HEK293 (cell line): ENCODE data around the gene CYP11A1.

ENCODE experiments used
- EGR2 ChIP-seq: fragments of 450-650 bp; formaldehyde crosslinking; IDR thresholded peaks from 2 replicates; pipeline ENCODE4 v1.5.1; 2016; ENCODE audit warnings: low read depth, missing biosample characterization, missing genetic modification characterization
- PBX3 ChIP-seq: sonication (generic); formaldehyde crosslinking; IDR thresholded peaks from 2 replicates; pipeline ENCODE4 v1.8.1; 2022; ENCODE audit warnings: mild to moderate bottlenecking, moderate library complexity, missing genetic modification reagents
- PRDM6 ChIP-seq: fragments of 450-650 bp; formaldehyde crosslinking; IDR thresholded peaks from 2 replicates; pipeline ENCODE4 v1.5.1; 2017; ENCODE audit warnings: missing biosample characterization, missing genetic modification characterization
- REPIN1 ChIP-seq: fragments of 450-650 bp; formaldehyde crosslinking; IDR thresholded peaks from 2 replicates; pipeline ENCODE4 v1.5.1; 2017; ENCODE audit warnings: missing biosample characterization, missing genetic modification characterization, low read depth
- REST ChIP-seq: fragments of 450-650 bp; formaldehyde crosslinking; IDR thresholded peaks from 2 replicates; pipeline ENCODE4 v1.5.1; 2016; ENCODE audit warnings: missing biosample characterization, missing genetic modification characterization
- SETDB1 ChIP-seq: IDR thresholded peaks from one replicate; pipeline ENCODE4 v1.6.1; 2017; ENCODE audit warnings: mild to moderate bottlenecking, low read length, moderate library complexity, mixed read lengths; ENCODE audit not compliant: insufficient read length
- WT1 ChIP-seq: fragments of 450-650 bp; formaldehyde crosslinking; IDR thresholded peaks from 2 replicates; pipeline ENCODE4 v1.5.1; 2016; ENCODE audit warnings: missing biosample characterization, missing genetic modification characterization
- ZFP3 ChIP-seq: fragments of 450-650 bp; formaldehyde crosslinking; IDR thresholded peaks from 2 replicates; pipeline ENCODE4 v1.5.1; 2016; ENCODE audit warnings: low read depth, missing biosample characterization, missing genetic modification characterization
- ZNF133 ChIP-seq: fragments of 450-650 bp; formaldehyde crosslinking; IDR thresholded peaks from 2 replicates; pipeline ENCODE4 v1.5.1; 2016; ENCODE audit warnings: missing biosample characterization, missing genetic modification characterization
- ZNF416 ChIP-seq: fragments of 450-650 bp; formaldehyde crosslinking; IDR thresholded peaks from 2 replicates; pipeline ENCODE4 v1.5.1; 2016; ENCODE audit warnings: missing biosample characterization, missing genetic modification characterization
- ZNF518A ChIP-seq: fragments of 450-650 bp; formaldehyde crosslinking; conservative IDR thresholded peaks from 2 replicates; pipeline ENCODE4 v1.5.1; 2016; ENCODE audit warnings: low read depth, missing biosample characterization, missing genetic modification characterization
- ZNF560 ChIP-seq: fragments of 450-650 bp; formaldehyde crosslinking; IDR thresholded peaks from 2 replicates; pipeline ENCODE4 v1.5.1; 2017; ENCODE audit warnings: missing biosample characterization, missing genetic modification characterization, borderline replicate concordance
- ZNF571 ChIP-seq: fragments of 450-650 bp; formaldehyde crosslinking; IDR thresholded peaks from 2 replicates; pipeline ENCODE4 v1.5.0; 2017; ENCODE audit warnings: missing biosample characterization, missing genetic modification characterization
- ZNF596 ChIP-seq: fragments of 450-650 bp; IDR thresholded peaks from 2 replicates; pipeline ENCODE4 v1.5.0; 2018; ENCODE audit warnings: missing biosample characterization, mild to moderate bottlenecking, missing genetic modification characterization, moderate library complexity
- ZNF645 ChIP-seq: fragments of 450-650 bp; formaldehyde crosslinking; IDR thresholded peaks from 2 replicates; pipeline ENCODE4; 2016; ENCODE audit warnings: missing biosample characterization, missing genetic modification characterization
- ZNF658 ChIP-seq: fragments of 450-650 bp; formaldehyde crosslinking; IDR thresholded peaks from 2 replicates; pipeline ENCODE4; 2016; ENCODE audit warnings: missing biosample characterization, missing genetic modification characterization
- ZNF701 ChIP-seq: fragments of 450-650 bp; formaldehyde crosslinking; IDR thresholded peaks from 2 replicates; pipeline ENCODE4 v1.5.1; 2016; ENCODE audit warnings: missing biosample characterization, missing genetic modification characterization
- ZNF704 ChIP-seq: fragments of 450-650 bp; formaldehyde crosslinking; IDR thresholded peaks from 2 replicates; pipeline ENCODE4 v1.5.1; 2016; ENCODE audit warnings: missing biosample characterization, missing genetic modification characterization

Gene CYP11A1

GRCh38 chr15:74374648-74375302 lies 7.3 kb upstream of the CYP11A1 start (continued):
- TF ChIP-seq ZNF518A (tag by site-specific recombination) (no peak), ZNF645 (tag by site-specific recombination) (no peak), SETDB1 (no peak), ZNF596 (tag by site-specific recombination) (no peak), ZNF658 (no peak), WT1 (tag by site-specific recombination) (no peak), REST (tag by site-specific recombination) (peak; percentile 42; the same call in 1 of the 2 replicates), ZNF133 (tag by site-specific recombination) (no peak), ZNF571 (tag by site-specific recombination) (no peak), ZNF560 (tag by site-specific recombination) (no peak), ZNF704 (tag by site-specific recombination) (no peak), PRDM6 (no peak), EGR2 (tag by site-specific recombination) (0 out of 2 replicates have a peak, but pooled peaks have one; percentile 1), PBX3 (CRISPR knock-in tag) (no peak), ZFP3 (no peak), REPIN1 (tag by site-specific recombination) (no peak), ZNF416 (tag by site-specific recombination) (no peak), ZNF701 (tag by site-specific recombination) (no peak)
